HUES6 (cell line): ENCODE data around the gene TSR1.

Source experiments
- H3K27ac ChIP-seq: 2 replicates; pipeline ENCODE4 v1.7.0; 2013; ENCODE audit warnings: low read depth, mild to moderate bottlenecking, low read length, inconsistent platforms
- H3K27me3 ChIP-seq: 2 replicates; pipeline ENCODE4 v1.6.1; 2013; ENCODE audit warnings: low read length; ENCODE audit not compliant: control insufficient read depth, insufficient read depth
- H3K36me3 ChIP-seq: 2 replicates; pipeline ENCODE4 v1.6.1; 2013; ENCODE audit warnings: low read length; ENCODE audit not compliant: control insufficient read depth, insufficient read depth
- H3K4me1 ChIP-seq: 2 replicates; pipeline ENCODE4 v1.6.1; 2013; ENCODE audit warnings: low read length; ENCODE audit not compliant: control insufficient read depth, insufficient read depth
- H3K4me3 ChIP-seq: 2 replicates; pipeline ENCODE4 v1.5.1; 2013; ENCODE audit warnings: low read depth, low read length
- H3K9ac ChIP-seq: one replicate; pipeline ENCODE4 v1.6.1; 2013; ENCODE audit warnings: mild to moderate bottlenecking, low read length
- H3K9me3 ChIP-seq: 2 replicates; pipeline ENCODE4 v1.6.1; 2013; ENCODE audit warnings: low read depth, low read length; ENCODE audit not compliant: control insufficient read depth, insufficient read depth

TSR1 gene

GRCh38 chr17:2368359-2368758 lies 32.1 kb upstream of the TSR1 start:
- Histone ChIP-seq H3K27me3 (no peaks in the 10 kb centered on the region), H3K4me1 (peaks cover 7% of the 10 kb centered on the region; the same call in 1 of the 2 replicates), H3K4me3 (no peak overlapping the region), H3K36me3 (peaks cover 51% of the 10 kb centered on the region), H3K27ac (no peak overlapping the region), H3K9me3 (no peaks in the 10 kb centered on the region), H3K9ac (no peak overlapping the region)

- H3K27ac ChIP-seq, result no peak overlapping the region
- no peaks in the 10 kb centered on the region for H3K9me3 ChIP-seq
Measured at GRCh38 chr17:2366747-2367494, 30.7 kb upstream of the TSR1 start.

GRCh38 chr17:2365132-2365531 lies 28.9 kb upstream of the TSR1 start:
- H3K4me3 ChIP-seq, result no peak overlapping the region
- no peaks in the 10 kb centered on the region for H3K9me3 ChIP-seq
- H3K27me3 ChIP-seq, result no peaks in the 10 kb centered on the region
- peaks cover 6% of the 10 kb centered on the region; the same call in 1 of the 2 replicates for H3K4me1 ChIP-seq
- no peak overlapping the region for H3K27ac ChIP-seq
- peaks cover 46% of the 10 kb centered on the region for H3K36me3 ChIP-seq
- no peak overlapping the region for H3K9ac ChIP-seq

More at GRCh38 chr17:2366747-2367494, 30.7 kb upstream of the TSR1 start:
- no peak overlapping the region for H3K9ac ChIP-seq
- no peaks in the 10 kb centered on the region for H3K27me3 ChIP-seq
- peaks cover 51% of the 10 kb centered on the region for H3K36me3 ChIP-seq
- H3K4me3 ChIP-seq, result no peak overlapping the region
- peaks cover 7% of the 10 kb centered on the region; the same call in 1 of the 2 replicates for H3K4me1 ChIP-seq

- Histone ChIP-seq H3K27me3 (no peaks in the 10 kb centered on the region), H3K4me1 (0 out of 2 replicates have a peak, but pooled peaks cover 2% of the 10 kb centered on the region), H3K9me3 (no peaks in the 10 kb centered on the region), H3K9ac (no peak overlapping the region), H3K4me3 (no peak overlapping the region), H3K27ac (no peak overlapping the region), H3K36me3 (peaks cover 44% of the 10 kb centered on the region)
Measured at GRCh38 chr17:2364763-2365116, 28.5 kb upstream of the TSR1 start.

- Histone ChIP-seq H3K4me3 (no peak overlapping the region), H3K27me3 (no peaks in the 10 kb centered on the region), H3K27ac (no peak overlapping the region), H3K9ac (no peak overlapping the region), H3K9me3 (no peaks in the 10 kb centered on the region), H3K4me1 (no peaks in the 10 kb centered on the region), H3K36me3 (peaks cover 44% of the 10 kb centered on the region)
Measured at GRCh38 chr17:2363851-2364762, 27.9 kb upstream of the TSR1 start.

- Histone ChIP-seq H3K36me3 (peaks cover 44% of the 10 kb centered on the region), H3K4me1 (no peaks in the 10 kb centered on the region), H3K27me3 (no peaks in the 10 kb centered on the region), H3K27ac (no peak overlapping the region), H3K9me3 (no peaks in the 10 kb centered on the region), H3K4me3 (no peak overlapping the region), H3K9ac (no peak overlapping the region)
Measured at GRCh38 chr17:2363318-2363717, 27.1 kb upstream of the TSR1 start.

GRCh38 chr17:2362881-2363280 lies 26.6 kb upstream of the TSR1 start:
- Histone ChIP-seq H3K9me3 (no peaks in the 10 kb centered on the region), H3K27me3 (no peaks in the 10 kb centered on the region), H3K36me3 (peaks cover 41% of the 10 kb centered on the region), H3K9ac (no peak overlapping the region), H3K27ac (no peak overlapping the region), H3K4me3 (no peak overlapping the region), H3K4me1 (no peaks in the 10 kb centered on the region)

- Histone ChIP-seq H3K4me1 (no peaks in the 10 kb centered on the region), H3K9me3 (no peaks in the 10 kb centered on the region), H3K9ac (no peak overlapping the region), H3K27me3 (no peaks in the 10 kb centered on the region), H3K36me3 (peaks cover 39% of the 10 kb centered on the region), H3K4me3 (no peak overlapping the region), H3K27ac (no peak overlapping the region)
Measured at GRCh38 chr17:2362416-2362815, 26.2 kb upstream of the TSR1 start.

GRCh38 chr17:2362016-2362415 lies 25.8 kb upstream of the TSR1 start:
- H3K36me3 ChIP-seq, result peaks cover 38% of the 10 kb centered on the region

GRCh38 chr17:2361010-2361760 lies 24.9 kb upstream of the TSR1 start:
- Histone ChIP-seq H3K9ac (no peak overlapping the region), H3K4me3 (no peak overlapping the region), H3K36me3 (peaks cover 35% of the 10 kb centered on the region), H3K27me3 (no peaks in the 10 kb centered on the region), H3K27ac (no peak overlapping the region), H3K9me3 (no peaks in the 10 kb centered on the region), H3K4me1 (no peaks in the 10 kb centered on the region)

More at GRCh38 chr17:2362016-2362415, 25.8 kb upstream of the TSR1 start:
- Histone ChIP-seq H3K9ac (no peak overlapping the region), H3K4me1 (no peaks in the 10 kb centered on the region), H3K27me3 (no peaks in the 10 kb centered on the region), H3K9me3 (no peaks in the 10 kb centered on the region), H3K4me3 (no peak overlapping the region), H3K27ac (no peak overlapping the region)
